HEK293 (cell line): ENCODE measurements around the gene FAM193B.

Experiments
- CTCF ChIA-PET: fragments of 350-600 bp; formaldehyde crosslinking; extraction: SDS; loops from one replicate; lab custom pipeline; 2021; ENCODE audit warnings: antibody characterized with exemption; lab: Yijun Ruan, JAX
- POLR2A ChIA-PET: fragments of 300-600 bp; formaldehyde crosslinking; extraction: SDS; loops from one replicate; lab custom pipeline; 2020; ENCODE audit warnings: antibody characterized with exemption, inconsistent platforms; lab: Yijun Ruan, JAX
- H3K27ac ChIP-seq: fragments of 200-500 bp; sonication (Bioruptor generic); 2 replicates; pipeline ENCODE4 v1.5.1; 2014; ENCODE audit warnings: low read depth, low read length, control low read depth, inconsistent platforms; ENCODE audit errors: extremely low read depth
- H3K36me3 ChIP-seq, 2 experiments: fragments of 200-500 bp in 1 of 2; sonication (Bioruptor generic) in 1 of 2; 1 replicate in 1 of 2; 2 replicates in 1 of 2; pipeline ENCODE4 v1.5.1; 2014 to 2017; ENCODE audit warnings: inconsistent platforms in 2 of 2, low read length in 2 of 2; ENCODE audit not compliant: control insufficient read depth in 2 of 2, insufficient read depth in 1 of 2
- H3K4me1 ChIP-seq: fragments of 200-500 bp; sonication (Bioruptor generic); 2 replicates; pipeline ENCODE4 v1.5.1; 2014; ENCODE audit warnings: mild to moderate bottlenecking, low read length, inconsistent platforms; ENCODE audit not compliant: control insufficient read depth, insufficient read depth
- H3K4me3 ChIP-seq: 2 replicates; pipeline ENCODE4 v1.5.1; 2011; ENCODE audit warnings: low read depth, mild to moderate bottlenecking, control low read depth, low read length, moderate library complexity
- H3K9me3 ChIP-seq: fragments of 200-500 bp; sonication (Bioruptor generic); 2 replicates; pipeline ENCODE4 v1.5.1; 2014; ENCODE audit warnings: low read depth, low read length, inconsistent platforms; ENCODE audit not compliant: control insufficient read depth, insufficient read depth
- MEIS1 ChIP-seq: sonication (generic); formaldehyde crosslinking; IDR thresholded peaks from 2 replicates; pipeline ENCODE4 v1.8.1; 2022; ENCODE audit warnings: missing genetic modification reagents, mild to moderate bottlenecking, borderline replicate concordance
- PATZ1 ChIP-seq: fragments of 450-650 bp; formaldehyde crosslinking; IDR thresholded peaks from 2 replicates; pipeline ENCODE4 v1.5.1; 2016; ENCODE audit warnings: missing biosample characterization, missing genetic modification characterization
- PRDM6 ChIP-seq: fragments of 450-650 bp; formaldehyde crosslinking; IDR thresholded peaks from 2 replicates; pipeline ENCODE4 v1.5.1; 2017; ENCODE audit warnings: missing biosample characterization, missing genetic modification characterization
- SCRT2 ChIP-seq: fragments of 450-650 bp; formaldehyde crosslinking; IDR thresholded peaks from 2 replicates; pipeline ENCODE4 v1.5.1; 2016; ENCODE audit warnings: missing biosample characterization, missing genetic modification characterization
- YY2 ChIP-seq: fragments of 450-650 bp; formaldehyde crosslinking; IDR thresholded peaks from 2 replicates; pipeline ENCODE4 v1.5.1; 2016; ENCODE audit warnings: missing biosample characterization, missing genetic modification characterization
- ZBTB11 ChIP-seq: fragments of 450-650 bp; formaldehyde crosslinking; conservative IDR thresholded peaks from 2 replicates; pipeline ENCODE4 v1.5.1; 2016; ENCODE audit warnings: low read depth, missing biosample characterization, missing genetic modification characterization
- ZFP41 ChIP-seq: fragments of 450-650 bp; formaldehyde crosslinking; IDR thresholded peaks from 2 replicates; pipeline ENCODE4 v1.5.1; 2016; ENCODE audit warnings: missing biosample characterization, missing genetic modification characterization, borderline replicate concordance
- ZNF114 ChIP-seq: fragments of 450-650 bp; formaldehyde crosslinking; IDR thresholded peaks from 2 replicates; pipeline ENCODE4 v1.5.0; 2017; ENCODE audit warnings: missing biosample characterization, missing genetic modification characterization
- ZNF169 ChIP-seq: fragments of 450-650 bp; formaldehyde crosslinking; IDR thresholded peaks from 2 replicates; pipeline ENCODE4 v1.5.1; 2016; ENCODE audit warnings: missing biosample characterization, missing genetic modification characterization
- ZNF18 ChIP-seq: fragments of 450-650 bp; formaldehyde crosslinking; IDR thresholded peaks from 2 replicates; pipeline ENCODE4 v1.5.1; 2016; ENCODE audit warnings: missing biosample characterization, missing genetic modification characterization
- ZNF202 ChIP-seq: fragments of 450-650 bp; formaldehyde crosslinking; IDR thresholded peaks from 2 replicates; pipeline ENCODE4 v1.5.1; 2016; ENCODE audit warnings: missing biosample characterization, missing genetic modification characterization, borderline replicate concordance
- ZNF211 ChIP-seq: fragments of 450-650 bp; formaldehyde crosslinking; IDR thresholded peaks from 2 replicates; pipeline ENCODE4 v1.5.1; 2016; ENCODE audit warnings: low read depth, missing biosample characterization, missing genetic modification characterization
- ZNF24 ChIP-seq: fragments of 450-650 bp; formaldehyde crosslinking; IDR thresholded peaks from 2 replicates; pipeline ENCODE4 v1.5.1; 2016; ENCODE audit warnings: missing biosample characterization, missing genetic modification characterization
- ZNF37A ChIP-seq: fragments of 450-650 bp; IDR thresholded peaks from 2 replicates; pipeline ENCODE4 v1.5.1; 2018; ENCODE audit warnings: missing biosample characterization, missing genetic modification characterization
- ZNF391 ChIP-seq: fragments of 450-650 bp; formaldehyde crosslinking; IDR thresholded peaks from 2 replicates; pipeline ENCODE4 v1.5.1; 2016; ENCODE audit warnings: low read depth, missing biosample characterization, missing genetic modification characterization, borderline replicate concordance
- ZNF473 ChIP-seq: fragments of 450-650 bp; formaldehyde crosslinking; IDR thresholded peaks from 2 replicates; pipeline ENCODE4 v1.5.1; 2017; ENCODE audit warnings: missing biosample characterization, missing genetic modification characterization
- ZNF692 ChIP-seq: fragments of 450-650 bp; formaldehyde crosslinking; IDR thresholded peaks from 2 replicates; pipeline ENCODE4 v1.5.1; 2016; ENCODE audit warnings: missing biosample characterization, missing genetic modification characterization
- ZNF785 ChIP-seq: fragments of 450-650 bp; formaldehyde crosslinking; IDR thresholded peaks from 2 replicates; pipeline ENCODE4 v1.5.1; 2016; ENCODE audit warnings: missing biosample characterization, missing genetic modification characterization

FAM193B gene

GRCh38 chr5:177516601-177517568 lies 37.5 kb downstream of the FAM193B start, which contains the start of gene DDX41 (continued):
- peak; percentile 90 for TF ChIP-seq ZNF24
- no peak for TF ChIP-seq SCRT2 (tag by site-specific recombination)
- peak; percentile 93 for TF ChIP-seq ZNF692 (tag by site-specific recombination)
- no peak for TF ChIP-seq ZNF114 (tag by site-specific recombination)
- TF ChIP-seq ZNF785 (tag by site-specific recombination) = no peak
- TF ChIP-seq PATZ1 (tag by site-specific recombination) = peak; percentile 54; the same call in 1 of the 2 replicates
- TF ChIP-seq ZNF37A (tag by site-specific recombination) = no peak
- peak; percentile 82 for TF ChIP-seq ZBTB11 (tag by site-specific recombination)
- TF ChIP-seq ZNF473 (tag by site-specific recombination) = no peak
- peak; percentile 96 for TF ChIP-seq YY2 (tag by site-specific recombination)
- TF ChIP-seq MEIS1 (CRISPR knock-in tag) = no peak
- no peak for TF ChIP-seq ZNF211 (tag by site-specific recombination)
- TF ChIP-seq ZNF391 (tag by site-specific recombination) = peak; percentile 79; the same call in 1 of the 2 replicates
- TF ChIP-seq ZNF169 (tag by site-specific recombination) = no peak
- no peak; the same call in 1 of the 2 replicates for TF ChIP-seq ZNF18 (tag by site-specific recombination)

GRCh38 chr5:177515580-177515979 lies 38.8 kb downstream of the FAM193B start:
- no peaks in the 10 kb centered on the region for H3K9me3 ChIP-seq
- ChIA-PET POLR2A (interaction anchor here (1.1 to 2.8 kb wide), 7 partner anchors 9 to 77 kb away, joined by 3 to 22 read pairs (median 3); partner anchors contain the start of genes PDLIM7 and TMED9), CTCF (interaction anchor here (0.6 to 2.0 kb wide), 7 partner anchors 8 to 207 kb away, joined by 3 to 15 read pairs (median 4); no protein-coding TSS in a partner anchor)
- peak overlapping the region; percentile 99; the same call in 1 of the 2 replicates for H3K4me3 ChIP-seq
- TF ChIP-seq ZNF37A (tag by site-specific recombination) (no peak), ZFP41 (tag by site-specific recombination) (no peak), PRDM6 (no peak), ZNF202 (tag by site-specific recombination) (no peak)
- TF ChIP-seq, all 188 proteins: peak for 0
- H3K4me1 ChIP-seq = no peaks in the 10 kb centered on the region; the same call in 1 of the 2 replicates
- no peak overlapping the region for H3K27ac ChIP-seq
- H3K36me3 ChIP-seq = peaks cover 6 to 71% of the 10 kb centered on the region in 2 experiments
